Esophagus mucosa (tissue), 1 donor: ENCODE results near the gene RMI2. TPM values are rescaled to one million over a fixed set of nuclear protein-coding genes. Genes with fewer than 3 reads are reported as not detected.

Experiments used
- total RNA-seq: library from RNA; stranded (reverse); gene quantifications from one replicate; pipeline ENCODE4 v1.2.4, GENCODE V29; 2023
- donor health status: DM: yes; HTN: yes; CAD: no.

Gene RMI2
- total RNA-seq, 1 donor from 2014 or later = 11.0 TPM

Other genes starting within 250 kb of the RMI2 start
- gene SOCS1, start 89.3 kb upstream of the RMI2 start, total RNA-seq = 2.8 TPM
- gene TNP2, start 76.1 kb upstream of the RMI2 start, total RNA-seq = not detected
- not detected for gene PRM3, start 71.8 kb upstream of the RMI2 start, total RNA-seq
- gene PRM2, start 69.0 kb upstream of the RMI2 start, total RNA-seq = not detected
- gene PRM1, start 64.1 kb upstream of the RMI2 start, total RNA-seq = not detected
- 36.9 TPM for gene LITAF, start 241.5 kb downstream of the RMI2 start, total RNA-seq